ENCODE data around the gene FAM222A.
A peak's percentile ranks its signal among the peaks of the same experiment; 100 is the strongest.

The FAM222A gene

GRCh38 chr12:109711596-109712461, 1.8 kb upstream of the FAM222A start:
- no peak for DNase-seq

DNA sequence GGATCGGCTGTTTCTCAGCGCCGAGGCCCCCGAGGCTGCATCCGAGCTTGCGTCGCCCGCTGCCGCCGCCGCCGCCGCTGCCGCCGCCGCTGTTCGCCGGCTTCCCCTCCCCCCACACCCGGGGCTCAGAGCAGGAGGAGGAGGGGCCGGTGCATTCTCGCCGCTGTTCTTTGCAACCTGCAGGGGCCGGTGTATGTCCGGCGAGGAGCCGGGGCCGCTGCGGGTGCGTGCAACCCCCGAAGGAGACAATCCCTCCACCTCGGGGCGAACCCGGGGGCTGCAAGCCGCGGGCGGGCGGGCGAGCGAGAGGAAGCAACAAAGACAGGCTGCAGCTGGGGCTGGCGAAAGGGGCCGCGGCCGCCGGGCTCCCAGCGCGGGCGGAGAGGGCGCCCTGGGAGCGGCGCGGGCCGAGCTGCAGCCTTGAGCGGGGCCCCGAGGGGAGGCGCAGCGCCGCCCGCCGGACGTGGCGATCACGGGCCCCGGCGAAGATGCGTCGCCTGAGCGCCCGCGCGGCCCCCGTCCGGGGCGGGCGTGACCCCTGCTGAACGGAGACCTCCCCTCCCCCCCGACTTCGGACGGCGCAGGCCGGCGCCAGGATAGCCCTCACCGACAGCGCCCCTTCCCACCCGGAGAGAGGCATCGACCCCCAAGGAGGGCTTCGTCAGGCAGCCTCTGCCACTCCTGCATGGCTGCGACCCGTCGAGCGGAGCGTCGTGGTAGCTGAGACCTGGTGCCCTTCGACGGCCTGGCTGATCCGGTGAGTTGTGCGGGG, 702 bp downstream of the FAM222A start:
- peak; percentile 53 to 61 for DNase-seq

DNA sequence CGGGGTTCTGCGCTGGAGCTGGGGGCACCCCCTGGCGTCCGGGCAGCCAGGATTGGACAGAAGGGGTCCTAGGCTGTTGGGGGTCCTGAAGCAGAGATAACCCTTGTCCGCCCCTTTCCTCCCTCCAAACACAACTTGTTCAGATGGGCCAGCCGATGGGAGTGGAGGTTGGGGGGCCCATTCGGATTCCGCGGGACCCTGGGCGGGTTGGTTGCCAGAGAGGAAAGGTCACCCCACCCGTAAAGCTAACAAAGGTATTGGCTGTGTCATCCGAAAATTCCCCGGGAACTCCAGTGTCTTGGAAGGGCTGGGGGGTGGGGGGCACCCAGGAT, 1.3 kb downstream of the FAM222A start:
- DNase-seq = no peak

DNA sequence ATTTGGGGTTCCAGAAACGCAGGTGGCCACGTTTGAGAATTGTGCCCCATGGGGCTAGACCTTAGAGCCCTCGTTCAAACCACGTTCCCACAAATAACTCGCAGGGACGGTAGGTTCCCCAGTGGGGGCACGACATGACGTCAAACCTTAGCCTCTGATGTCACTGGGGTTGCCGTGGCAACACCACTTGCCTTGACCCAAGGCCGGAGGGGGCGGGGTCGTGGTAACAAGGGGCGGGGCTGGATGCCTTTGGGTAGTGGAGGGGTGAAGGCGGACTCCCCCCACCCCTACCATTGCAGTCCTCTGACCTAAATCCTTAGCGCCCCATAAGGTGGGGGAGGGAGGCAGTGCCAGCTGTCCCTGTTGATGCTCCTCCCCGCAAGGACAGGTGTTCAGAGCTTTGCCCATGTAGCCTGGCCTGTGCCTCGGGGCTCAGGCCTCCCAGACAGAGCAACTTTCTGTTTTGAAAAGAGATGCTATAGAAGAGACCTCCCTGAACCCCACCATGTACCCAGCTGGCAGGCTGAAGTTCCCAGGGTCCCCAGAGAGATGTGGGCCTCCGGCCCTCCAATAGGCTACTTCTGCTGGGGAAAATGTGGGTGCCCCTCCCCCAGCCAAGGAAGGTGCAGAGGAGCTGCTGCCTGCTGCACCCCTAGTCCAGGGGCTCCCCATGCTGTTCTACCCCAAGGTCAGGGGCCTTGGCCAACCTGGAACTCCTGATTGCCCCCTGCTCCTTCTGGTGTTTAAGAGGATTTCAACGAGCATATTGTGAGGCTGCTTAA, 1.9 kb downstream of the FAM222A start:
- no peak for DNase-seq

DNA sequence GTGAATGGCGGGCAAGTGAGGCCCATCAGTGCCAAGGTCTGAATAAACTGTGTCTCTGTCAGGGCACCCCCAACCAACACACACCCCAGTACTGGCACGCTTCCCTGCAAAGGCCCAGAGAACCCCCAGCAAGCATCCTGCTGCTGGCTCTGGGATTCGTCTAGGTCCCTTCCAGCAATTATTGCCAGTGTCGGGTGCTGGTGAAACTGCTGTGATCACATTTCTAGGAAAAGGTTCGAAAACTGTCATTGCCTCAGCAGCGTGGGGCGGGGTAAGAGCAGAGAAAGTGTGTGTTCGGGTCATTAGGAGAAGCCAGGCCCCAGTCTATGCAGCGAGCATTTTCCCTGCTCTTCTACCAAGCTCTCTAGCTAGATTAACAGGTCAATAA, 2.5 kb downstream of the FAM222A start:
- no peak for DNase-seq

DNA sequence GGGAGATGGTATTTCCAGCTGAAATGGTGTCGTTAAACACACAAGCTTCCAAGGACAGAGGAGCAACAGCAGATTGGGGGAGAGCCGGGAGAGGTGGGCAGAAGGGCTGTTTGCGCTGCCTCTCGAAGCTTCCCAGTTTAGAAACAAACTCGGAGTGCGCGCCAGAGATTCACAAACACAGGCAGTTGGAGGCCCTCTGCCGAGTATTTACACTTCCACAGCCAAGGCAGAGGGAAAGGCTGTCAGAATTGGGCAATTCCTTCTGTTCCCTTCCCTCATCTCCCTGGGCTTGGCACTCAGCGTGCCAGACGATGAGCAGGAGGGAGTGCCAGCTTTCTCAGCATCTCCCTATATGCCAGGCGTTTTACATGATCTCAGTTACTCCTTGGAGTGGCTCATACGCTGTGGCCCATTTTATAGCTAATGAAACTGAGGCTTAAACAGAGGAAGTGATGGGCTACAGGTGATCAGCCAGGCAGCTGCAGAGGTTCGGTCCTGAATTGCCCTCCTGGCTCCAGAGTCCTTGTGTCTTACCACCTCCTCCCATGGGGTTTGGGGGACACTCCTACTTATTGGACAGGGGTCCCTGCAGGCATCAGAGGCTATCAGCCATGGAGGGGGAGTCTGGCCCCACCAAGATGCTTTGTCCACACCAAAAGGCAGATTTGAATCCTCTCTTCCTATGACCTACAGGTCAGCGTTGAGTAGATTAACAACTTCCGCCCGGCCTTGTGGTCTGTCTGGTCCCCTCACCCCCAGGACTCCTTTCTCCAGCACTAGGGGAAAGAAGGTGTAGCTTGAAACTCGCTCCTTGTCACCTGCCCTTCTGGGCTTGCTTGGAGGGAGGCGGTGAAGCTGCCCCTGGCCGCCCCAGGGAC, 3.1 kb downstream of the FAM222A start:
- DNase-seq = no peak

- no peak for DNase-seq
Observed at GRCh38 chr12:109717390-109718357, 4.0 kb downstream of the FAM222A start.

- no peak for DNase-seq
Observed at GRCh38 chr12:109718390-109718789, 4.8 kb downstream of the FAM222A start.

GRCh38 chr12:109719123-109720022, 5.7 kb downstream of the FAM222A start:
- no peak for DNase-seq

DNA sequence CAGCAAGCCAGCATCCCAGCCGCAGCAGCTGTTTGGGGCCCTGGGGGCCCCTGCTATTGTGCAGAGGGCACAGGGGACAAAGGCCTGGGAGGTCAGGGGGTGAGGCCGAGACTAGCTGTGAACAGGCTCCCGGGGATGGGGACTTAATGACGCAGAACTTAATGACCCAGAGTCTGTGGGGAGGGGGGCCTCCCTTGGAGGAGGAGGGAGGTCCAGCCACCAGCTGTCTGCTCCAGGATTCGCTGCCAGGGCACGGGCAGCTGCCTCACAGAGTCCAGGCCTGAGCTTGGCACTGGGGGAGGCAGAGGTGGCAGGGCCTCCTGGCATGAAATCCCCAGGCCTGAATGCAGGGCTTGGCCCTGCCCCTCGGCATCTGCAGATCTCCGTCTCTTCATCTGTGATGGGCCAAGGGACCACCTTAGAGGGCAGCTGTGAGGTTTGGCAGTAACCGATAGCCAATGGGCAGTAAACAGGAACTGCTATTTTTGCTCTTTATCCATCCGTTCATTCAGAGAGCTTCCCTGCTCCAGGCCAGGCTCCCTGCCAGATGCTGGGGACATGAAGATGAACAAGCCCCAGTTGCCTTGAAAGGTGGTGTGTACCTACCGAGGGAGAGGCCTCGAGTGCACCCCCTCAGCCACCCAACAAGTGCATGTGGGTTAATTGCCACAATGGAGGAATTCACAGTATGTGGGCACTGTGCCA, 6.7 kb downstream of the FAM222A start:
- no peak for DNase-seq

GRCh38 chr12:109720857-109721189, 7.2 kb downstream of the FAM222A start:
- DNase-seq = no peak

GRCh38 chr12:109721276-109721675, 7.7 kb downstream of the FAM222A start:
- no peak for DNase-seq

- no peak for DNase-seq
Observed at GRCh38 chr12:109722022-109722720, 8.5 kb downstream of the FAM222A start.

- DNase-seq = no peak
Observed at GRCh38 chr12:109722721-109723094, 9.1 kb downstream of the FAM222A start.

DNA sequence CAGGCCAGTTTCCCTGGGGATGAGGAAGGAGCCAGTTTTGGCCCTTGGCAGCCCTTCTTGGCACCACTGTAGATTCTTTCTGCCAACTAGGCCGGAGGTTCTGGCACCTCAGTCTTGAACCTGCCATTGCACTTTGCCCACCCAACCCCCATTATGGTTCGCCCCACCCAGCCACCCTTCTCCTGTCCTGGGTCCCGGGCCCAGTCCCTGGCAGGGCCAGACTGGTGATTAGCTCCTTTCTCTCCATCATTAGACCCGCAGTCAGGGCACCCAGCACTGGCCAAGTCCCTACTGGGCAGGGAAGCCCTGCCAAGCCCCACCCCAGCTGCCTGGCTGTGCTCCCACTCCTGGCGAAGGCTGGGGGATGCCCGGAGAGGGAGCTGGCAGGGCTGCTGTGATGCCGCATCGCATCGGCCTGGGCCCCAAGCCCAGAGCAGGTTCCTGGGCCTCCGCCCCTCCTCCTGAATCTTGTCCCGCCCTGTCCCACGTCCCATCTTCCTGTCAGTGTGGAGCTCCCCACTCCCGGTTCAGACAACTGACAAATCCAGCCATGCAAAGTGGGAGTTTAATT, 9.8 kb downstream of the FAM222A start:
- no peak for DNase-seq

GRCh38 chr12:109724321-109724892, 10.8 kb downstream of the FAM222A start:
- DNase-seq = no peak

DNA sequence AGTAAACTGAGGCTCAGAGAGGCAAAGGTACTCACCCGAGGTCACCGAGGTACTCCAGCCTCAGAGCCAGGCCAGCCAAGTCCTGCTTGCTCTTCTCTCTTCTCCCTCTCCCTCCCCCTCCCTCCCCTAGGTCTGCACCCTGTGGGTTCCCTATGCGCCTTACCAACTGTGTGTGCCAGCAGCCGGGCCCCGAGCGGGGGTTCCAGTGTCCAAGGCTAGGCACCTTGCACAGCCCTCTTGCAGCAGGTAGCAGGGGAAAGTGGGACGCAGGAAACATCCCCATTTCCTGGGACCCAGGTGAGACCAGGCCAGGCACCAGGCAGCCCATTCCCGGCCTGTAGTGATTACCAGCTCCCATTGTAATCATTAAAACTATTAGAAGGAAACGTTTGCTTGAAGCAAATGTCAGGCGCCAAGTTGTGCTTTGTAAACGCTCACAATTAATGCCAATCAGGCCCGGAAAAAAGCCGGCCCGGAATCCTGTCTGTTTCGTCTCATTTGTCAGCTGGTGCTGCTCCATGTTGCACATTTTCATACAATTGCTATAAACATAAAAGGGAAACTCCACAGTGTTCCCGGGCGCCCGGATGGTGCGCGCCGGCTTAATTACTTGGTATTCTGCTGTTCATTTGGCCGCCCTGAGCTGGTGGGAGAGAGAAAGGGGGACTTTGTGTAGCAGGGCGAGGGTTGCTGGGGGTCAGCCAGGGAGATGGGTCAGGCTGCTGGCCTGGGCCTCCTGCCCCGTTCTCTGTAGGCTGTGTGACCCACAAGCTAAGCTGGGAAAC, 11.9 kb downstream of the FAM222A start:
- no peak for DNase-seq

All from activated CD4-positive, alpha-beta T cell treated with anti-CD3 and anti-CD28 coated beads, Interleukin-2, amount 50 U/mL, for 48 hours (primary cell).